Measurements from ENCODE around the gene PPFIA2.

- TF ChIP-seq, protein P1, sequence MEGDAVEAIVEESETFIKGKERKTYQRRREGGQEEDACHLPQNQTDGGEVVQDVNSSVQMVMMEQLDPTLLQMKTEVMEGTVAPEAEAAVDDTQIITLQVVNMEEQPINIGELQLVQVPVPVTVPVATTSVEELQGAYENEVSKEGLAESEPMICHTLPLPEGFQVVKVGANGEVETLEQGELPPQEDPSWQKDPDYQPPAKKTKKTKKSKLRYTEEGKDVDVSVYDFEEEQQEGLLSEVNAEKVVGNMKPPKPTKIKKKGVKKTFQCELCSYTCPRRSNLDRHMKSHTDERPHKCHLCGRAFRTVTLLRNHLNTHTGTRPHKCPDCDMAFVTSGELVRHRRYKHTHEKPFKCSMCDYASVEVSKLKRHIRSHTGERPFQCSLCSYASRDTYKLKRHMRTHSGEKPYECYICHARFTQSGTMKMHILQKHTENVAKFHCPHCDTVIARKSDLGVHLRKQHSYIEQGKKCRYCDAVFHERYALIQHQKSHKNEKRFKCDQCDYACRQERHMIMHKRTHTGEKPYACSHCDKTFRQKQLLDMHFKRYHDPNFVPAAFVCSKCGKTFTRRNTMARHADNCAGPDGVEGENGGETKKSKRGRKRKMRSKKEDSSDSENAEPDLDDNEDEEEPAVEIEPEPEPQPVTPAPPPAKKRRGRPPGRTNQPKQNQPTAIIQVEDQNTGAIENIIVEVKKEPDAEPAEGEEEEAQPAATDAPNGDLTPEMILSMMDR (IDR thresholded peaks at IDR 0.05): no peak
- TF ChIP-seq POLR2A (IDR thresholded peaks at IDR 0.05): no peak
Measured at GRCh38 chr12:81288651-81289050, 470.5 kb downstream of the PPFIA2 start.
